Measurements from ENCODE around the gene ZBTB45.

The ZBTB45 gene

GRCh38 chr19:58554494-58555368 lies 35.1 kb upstream of the ZBTB45 start, which contains the start of gene CHMP2A (continued):
- no peak for TF ChIP-seq ZFP3 (tag by site-specific recombination; IDR thresholded peaks at IDR 0.05; ENCODE audit: low read depth)
- no peak for TF ChIP-seq ZNF157 (tag by site-specific recombination; IDR thresholded peaks at IDR 0.05)
- TF ChIP-seq PATZ1 (tag by site-specific recombination; IDR thresholded peaks at IDR 0.05) = peak; percentile 86
- no peak for TF ChIP-seq ZNF423 (tag by site-specific recombination; IDR thresholded peaks at IDR 0.05)
- TF ChIP-seq GLI2 (tag by site-specific recombination; IDR thresholded peaks at IDR 0.05; ENCODE audit: borderline replicate concordance, low read depth) = no peak
- no peak for TF ChIP-seq REPIN1 (tag by site-specific recombination; IDR thresholded peaks at IDR 0.05; ENCODE audit: low read depth)
- TF ChIP-seq KLF17 (tag by site-specific recombination; IDR thresholded peaks at IDR 0.05) = peak; percentile 49
- TF ChIP-seq ZNF341 (tag by site-specific recombination; IDR thresholded peaks at IDR 0.05; ENCODE audit: low read depth) = no peak
- peak; percentile 81 for TF ChIP-seq SP3 (tag by site-specific recombination; IDR thresholded peaks at IDR 0.05)
- TF ChIP-seq ZNF16 (tag by site-specific recombination; IDR thresholded peaks at IDR 0.05; ENCODE audit: low read depth) = no peak
- TF ChIP-seq ZBTB44 (tag by site-specific recombination; IDR thresholded peaks at IDR 0.05) = no peak; the same call in 1 of the 2 replicates
- peak; percentile 69 for TF ChIP-seq ZSCAN30 (tag by site-specific recombination; IDR thresholded peaks at IDR 0.05)
- no peak for TF ChIP-seq ZNF521 (tag by site-specific recombination; IDR thresholded peaks at IDR 0.05)
- TF ChIP-seq ZNF362 (tag by site-specific recombination; IDR thresholded peaks at IDR 0.05) = no peak
- no peak for TF ChIP-seq ZBTB1 (tag by site-specific recombination; IDR thresholded peaks at IDR 0.05)
- peak; percentile 99 for TF ChIP-seq ZXDB (tag by site-specific recombination; IDR thresholded peaks at IDR 0.05)
- TF ChIP-seq ZNF654 (tag by site-specific recombination; IDR thresholded peaks at IDR 0.05; ENCODE audit: low read depth) = no peak
- no peak; the same call in 1 of the 2 replicates for TF ChIP-seq ZSCAN4 (tag by site-specific recombination; IDR thresholded peaks at IDR 0.05)
- no peak for TF ChIP-seq ZBTB49 (tag by site-specific recombination; IDR thresholded peaks at IDR 0.05; ENCODE audit: low read depth)
- TF ChIP-seq ZNF416 (tag by site-specific recombination; IDR thresholded peaks at IDR 0.05) = no peak
- TF ChIP-seq ZNF324 (tag by site-specific recombination; IDR thresholded peaks at IDR 0.05) = no peak; the same call in 1 of the 2 replicates
- no peak for TF ChIP-seq ZNF155 (tag by site-specific recombination; IDR thresholded peaks at IDR 0.05)
- TF ChIP-seq ZBTB7A (tag by site-specific recombination; IDR thresholded peaks at IDR 0.05; ENCODE audit: low read depth) = peak; percentile 82; the same call in 1 of the 2 replicates
- TF ChIP-seq ZBTB8A (tag by site-specific recombination; IDR thresholded peaks at IDR 0.05) = peak; percentile 56; the same call in 1 of the 2 replicates
- TF ChIP-seq ZSCAN23 (tag by site-specific recombination; IDR thresholded peaks at IDR 0.05) = 0 out of 2 replicates have a peak, but pooled peaks have one; percentile 42
- no peak for TF ChIP-seq ZNF26 (tag by site-specific recombination; IDR thresholded peaks at IDR 0.05)
